Prostate gland (tissue), 2 donors: ENCODE results near the gene FA2H.

Experiments used
- CTCF ChIP-seq, 4 experiments: fragments of 200-600 bp in 2 of 4; fragments of 450-650 bp in 2 of 4; sonication (generic) in 2 of 4; IDR thresholded peaks; 1 replicate in 3 of 4; 2 replicates in 1 of 4; pipeline ENCODE4 v1.5.1; 2016 to 2019; ENCODE audit warnings: antibody characterized with exemption in 4 of 4, mild to moderate bottlenecking in 2 of 4, moderate library complexity in 2 of 4
- POLR2A ChIP-seq: fragments of 450-650 bp; IDR thresholded peaks from one replicate; pipeline ENCODE4 v1.6.1; 2016; ENCODE audit warnings: antibody characterized with exemption, mild to moderate bottlenecking
- POLR2AphosphoS5 ChIP-seq: sonication (generic); formaldehyde crosslinking; IDR thresholded peaks from one replicate; pipeline ENCODE4 v1.6.1; 2017; ENCODE audit warnings: antibody characterized with exemption

- TF ChIP-seq POLR2A (no peak), CTCF (IDR thresholded peaks at IDR 0.05) (no peak), POLR2AphosphoS5 (no peak)
Observed at GRCh38 chr16:74767749-74768148, 6.9 kb downstream of the FA2H start.
